ENCODE measurements around the gene EPHB1.

GRCh38 chr3:135103917-135104316 lies 308.9 kb downstream of the EPHB1 start:
- TF ChIP-seq CTCF (IDR thresholded peaks at IDR 0.05) = no peak
- TF ChIP-seq POLR2A (IDR thresholded peaks at IDR 0.05) = no peak
